ENCODE data around the gene HRH4. TPM values are rescaled to one million over a fixed set of nuclear protein-coding genes. Genes with fewer than 3 reads are reported as not detected.

The HRH4 gene
- total and polyA plus RNA-seq, 10 of the 15 experiments (the other 5 are each of a cell fraction or from before 2014, with no cell fraction given): not detected

GRCh38 chr18:24436939-24437338, 23.5 kb upstream of the HRH4 start (continued):
- TF ChIP-seq, protein P1, sequence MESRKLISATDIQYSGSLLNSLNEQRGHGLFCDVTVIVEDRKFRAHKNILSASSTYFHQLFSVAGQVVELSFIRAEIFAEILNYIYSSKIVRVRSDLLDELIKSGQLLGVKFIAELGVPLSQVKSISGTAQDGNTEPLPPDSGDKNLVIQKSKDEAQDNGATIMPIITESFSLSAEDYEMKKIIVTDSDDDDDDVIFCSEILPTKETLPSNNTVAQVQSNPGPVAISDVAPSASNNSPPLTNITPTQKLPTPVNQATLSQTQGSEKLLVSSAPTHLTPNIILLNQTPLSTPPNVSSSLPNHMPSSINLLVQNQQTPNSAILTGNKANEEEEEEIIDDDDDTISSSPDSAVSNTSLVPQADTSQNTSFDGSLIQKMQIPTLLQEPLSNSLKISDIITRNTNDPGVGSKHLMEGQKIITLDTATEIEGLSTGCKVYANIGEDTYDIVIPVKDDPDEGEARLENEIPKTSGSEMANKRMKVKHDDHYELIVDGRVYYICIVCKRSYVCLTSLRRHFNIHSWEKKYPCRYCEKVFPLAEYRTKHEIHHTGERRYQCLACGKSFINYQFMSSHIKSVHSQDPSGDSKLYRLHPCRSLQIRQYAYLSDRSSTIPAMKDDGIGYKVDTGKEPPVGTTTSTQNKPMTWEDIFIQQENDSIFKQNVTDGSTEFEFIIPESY (IDR thresholded peaks at IDR 0.05): no peak
- TF ChIP-seq EED (IDR thresholded peaks at IDR 0.05; ENCODE audit: low read depth) (no peak), CEBPZ (IDR thresholded peaks at IDR 0.05; ENCODE audit: low read depth, low read length) (no peak), JUNB (IDR thresholded peaks at IDR 0.05) (no peak), GABPA (IDR thresholded peaks at IDR 0.05; ENCODE audit: low read depth) (no peak), NFXL1 (IDR thresholded peaks at IDR 0.05; ENCODE audit: borderline replicate concordance) (no peak), MLLT1 (IDR thresholded peaks at IDR 0.05) (no peak), ATF2 (IDR thresholded peaks at IDR 0.05; ENCODE audit: low read length) (no peak), MTA2 (IDR thresholded peaks at IDR 0.05; ENCODE audit: low read depth) (no peak), STAT3 (IDR thresholded peaks at IDR 0.05; ENCODE audit: low read depth, low read length) (no peak)
- TF ChIP-seq, protein P2, sequence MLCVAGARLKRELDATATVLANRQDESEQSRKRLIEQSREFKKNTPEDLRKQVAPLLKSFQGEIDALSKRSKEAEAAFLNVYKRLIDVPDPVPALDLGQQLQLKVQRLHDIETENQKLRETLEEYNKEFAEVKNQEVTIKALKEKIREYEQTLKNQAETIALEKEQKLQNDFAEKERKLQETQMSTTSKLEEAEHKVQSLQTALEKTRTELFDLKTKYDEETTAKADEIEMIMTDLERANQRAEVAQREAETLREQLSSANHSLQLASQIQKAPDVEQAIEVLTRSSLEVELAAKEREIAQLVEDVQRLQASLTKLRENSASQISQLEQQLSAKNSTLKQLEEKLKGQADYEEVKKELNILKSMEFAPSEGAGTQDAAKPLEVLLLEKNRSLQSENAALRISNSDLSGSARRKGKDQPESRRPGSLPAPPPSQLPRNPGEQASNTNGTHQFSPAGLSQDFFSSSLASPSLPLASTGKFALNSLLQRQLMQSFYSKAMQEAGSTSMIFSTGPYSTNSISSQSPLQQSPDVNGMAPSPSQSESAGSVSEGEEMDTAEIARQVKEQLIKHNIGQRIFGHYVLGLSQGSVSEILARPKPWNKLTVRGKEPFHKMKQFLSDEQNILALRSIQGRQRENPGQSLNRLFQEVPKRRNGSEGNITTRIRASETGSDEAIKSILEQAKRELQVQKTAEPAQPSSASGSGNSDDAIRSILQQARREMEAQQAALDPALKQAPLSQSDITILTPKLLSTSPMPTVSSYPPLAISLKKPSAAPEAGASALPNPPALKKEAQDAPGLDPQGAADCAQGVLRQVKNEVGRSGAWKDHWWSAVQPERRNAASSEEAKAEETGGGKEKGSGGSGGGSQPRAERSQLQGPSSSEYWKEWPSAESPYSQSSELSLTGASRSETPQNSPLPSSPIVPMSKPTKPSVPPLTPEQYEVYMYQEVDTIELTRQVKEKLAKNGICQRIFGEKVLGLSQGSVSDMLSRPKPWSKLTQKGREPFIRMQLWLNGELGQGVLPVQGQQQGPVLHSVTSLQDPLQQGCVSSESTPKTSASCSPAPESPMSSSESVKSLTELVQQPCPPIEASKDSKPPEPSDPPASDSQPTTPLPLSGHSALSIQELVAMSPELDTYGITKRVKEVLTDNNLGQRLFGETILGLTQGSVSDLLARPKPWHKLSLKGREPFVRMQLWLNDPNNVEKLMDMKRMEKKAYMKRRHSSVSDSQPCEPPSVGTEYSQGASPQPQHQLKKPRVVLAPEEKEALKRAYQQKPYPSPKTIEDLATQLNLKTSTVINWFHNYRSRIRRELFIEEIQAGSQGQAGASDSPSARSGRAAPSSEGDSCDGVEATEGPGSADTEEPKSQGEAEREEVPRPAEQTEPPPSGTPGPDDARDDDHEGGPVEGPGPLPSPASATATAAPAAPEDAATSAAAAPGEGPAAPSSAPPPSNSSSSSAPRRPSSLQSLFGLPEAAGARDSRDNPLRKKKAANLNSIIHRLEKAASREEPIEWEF (IDR thresholded peaks at IDR 0.05; ENCODE audit: insufficient replicate concordance, low read depth, low read length): no peak

Measured in GM12878 (cell line).